Naive thymus-derived CD8-positive, alpha-beta T cell (primary cell): Measurements from ENCODE around the gene VPS41. TPM values are rescaled to one million over a fixed set of nuclear protein-coding genes. Genes with fewer than 3 reads are reported as not detected.

Experiments
- ATAC-seq, 2 donors: fragments of 150-1000 bp; cut with Tn5 transposase in 1 of 2; sonication (Bioruptor Pico), chemical (Tn5 transposase) in 1 of 2; 1 replicate in 1 of 2; 2 replicates in 1 of 2; pipeline ENCODE4 v1.10.0; 2021; ENCODE audit warnings: mild to moderate bottlenecking in 2 of 2, moderate library complexity in 2 of 2
- POLR2A ChIA-PET: fragments of 350-600 bp; sonication (Branson Sonifier 250); formaldehyde crosslinking; loops from one replicate; lab custom pipeline; 2021; ENCODE audit warnings: antibody characterized with exemption; lab: Charles Lee
- DNase-seq, 10 donors: peaks; one replicate each; pipeline versions ENCODE4 v3.0.0 to v3.0.0-alpha.2; 2020 to 2022
- H3K27ac Mint-ChIP-seq, 10 donors: one replicate each; pipeline ENCODE4 v1.8.0; 2020 to 2022; ENCODE audit warnings: mild to moderate bottlenecking in 10 of 10, mixed read lengths in 10 of 10, moderate library complexity in 4 of 10, inconsistent platforms in 1 of 10
- H3K27me3 Mint-ChIP-seq, 5 donors: one replicate each; pipeline ENCODE4 v1.8.0; 2021 to 2022; ENCODE audit warnings: mixed read lengths in 5 of 5
- H3K36me3 Mint-ChIP-seq, 3 donors: one replicate each; pipeline ENCODE4 v1.8.0; 2020 to 2022; ENCODE audit warnings: mixed read lengths in 3 of 3, mild to moderate bottlenecking in 2 of 3, inconsistent platforms in 1 of 3
- H3K4me1 Mint-ChIP-seq, 4 donors: one replicate each; pipeline ENCODE4 v1.8.0; 2021 to 2022; ENCODE audit warnings: mixed read lengths in 4 of 4
- H3K4me3 Mint-ChIP-seq, 10 donors: one replicate each; pipeline ENCODE4 v1.8.0; 2020 to 2022; ENCODE audit warnings: mild to moderate bottlenecking in 10 of 10, mixed read lengths in 10 of 10, moderate library complexity in 6 of 10, inconsistent platforms in 1 of 10
- H3K9me3 Mint-ChIP-seq, 9 donors: one replicate each; pipeline ENCODE4 v1.8.0; 2020 to 2022; ENCODE audit warnings: mixed read lengths in 9 of 9, mild to moderate bottlenecking in 3 of 9, inconsistent platforms in 1 of 9, moderate library complexity in 1 of 9
- polyA plus RNA-seq, 3 donors: library from polyadenylated mRNA; unstranded; fragments of 300-500 nt; fragmentation: Illumina TruSeq; gene quantifications; one replicate each; pipeline ENCODE4 v1.2.3, GENCODE V29; 2021
- total RNA-seq, 8 experiments: library from RNA in 2 of 8; stranded (reverse) in 2 of 8; gene quantifications; one replicate each; pipeline ENCODE4 v1.2.3 and lab custom pipeline; 2021 to 2026

VPS41 gene
- total and polyA plus RNA-seq, 5 experiments from 2014 or later: 33.3 to 66.0 (median 43.2) TPM

DNA sequence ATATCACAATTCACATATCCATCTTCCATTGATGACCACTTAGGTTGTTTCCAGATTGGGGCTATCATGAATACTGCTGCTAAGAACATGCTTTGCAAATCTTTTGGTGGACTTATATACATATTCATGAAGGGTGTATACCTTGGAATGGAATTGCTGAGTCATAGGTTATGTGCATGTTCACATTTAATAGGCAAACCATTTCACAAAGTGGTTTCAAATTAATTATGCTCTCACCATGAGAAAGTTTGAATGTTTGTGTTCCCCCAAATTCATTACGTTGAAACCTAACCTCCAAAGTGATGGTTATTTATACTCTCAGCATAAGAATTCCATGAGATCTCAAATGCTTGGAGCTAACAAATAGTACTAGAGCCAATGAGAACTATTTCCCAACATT, 86.4 kb downstream of the VPS41 start:
- ATAC-seq: no peak
- H3K36me3 Mint-ChIP-seq: peaks cover 7 to 31% (median 27%) of the 10 kb centered on the region in 3 donors

DNA sequence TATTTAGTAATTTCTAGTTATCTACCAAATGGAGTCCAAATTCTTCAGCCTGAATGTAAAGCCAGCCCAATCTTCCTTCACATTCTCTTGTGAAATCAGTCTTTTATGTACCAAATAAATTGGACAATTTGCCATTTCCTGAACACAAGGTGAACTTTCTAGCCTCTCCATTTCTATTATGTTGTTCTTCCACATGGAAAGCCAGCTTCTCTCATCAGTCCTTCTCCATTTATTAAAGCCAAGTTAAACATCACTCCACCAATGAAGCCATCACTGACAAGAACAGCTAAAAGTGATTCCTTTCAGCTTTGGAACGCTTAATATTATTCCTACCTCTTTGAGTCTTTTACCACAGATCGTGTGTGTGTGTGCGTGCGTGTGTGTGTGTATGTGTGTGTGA, 88.4 kb downstream of the VPS41 start:
- H3K36me3 Mint-ChIP-seq: peaks cover 12 to 40% (median 23%) of the 10 kb centered on the region in 3 donors
- H3K27me3 Mint-ChIP-seq: no peaks in the 10 kb centered on the region
- H3K4me3 Mint-ChIP-seq: no peak overlapping the region
- no peaks in the 10 kb centered on the region for H3K4me1 Mint-ChIP-seq
- ATAC-seq: no peak
- H3K27ac Mint-ChIP-seq: no peak overlapping the region
- POLR2A ChIA-PET: no interaction called here
- peaks cover 0 to 9% (median 3%) of the 10 kb centered on the region in 9 donors for H3K9me3 Mint-ChIP-seq
- DNase-seq: no peak

More for the DNA sequence above, 86.4 kb downstream of the VPS41 start:
- H3K27me3 Mint-ChIP-seq: no peaks in the 10 kb centered on the region
- no peak for DNase-seq
- H3K4me1 Mint-ChIP-seq: peaks cover 0 to 8% (median 4%) of the 10 kb centered on the region in 4 donors
- H3K9me3 Mint-ChIP-seq: peaks cover 0 to 9% (median 3%) of the 10 kb centered on the region in 9 donors
- POLR2A ChIA-PET: interaction anchor here (0.6 kb wide), 1 partner anchor 468 kb away, joined by 3 read pairs; no protein-coding TSS in a partner anchor
- H3K4me3 Mint-ChIP-seq: no peak overlapping the region
- H3K27ac Mint-ChIP-seq: no peak overlapping the region

DNA sequence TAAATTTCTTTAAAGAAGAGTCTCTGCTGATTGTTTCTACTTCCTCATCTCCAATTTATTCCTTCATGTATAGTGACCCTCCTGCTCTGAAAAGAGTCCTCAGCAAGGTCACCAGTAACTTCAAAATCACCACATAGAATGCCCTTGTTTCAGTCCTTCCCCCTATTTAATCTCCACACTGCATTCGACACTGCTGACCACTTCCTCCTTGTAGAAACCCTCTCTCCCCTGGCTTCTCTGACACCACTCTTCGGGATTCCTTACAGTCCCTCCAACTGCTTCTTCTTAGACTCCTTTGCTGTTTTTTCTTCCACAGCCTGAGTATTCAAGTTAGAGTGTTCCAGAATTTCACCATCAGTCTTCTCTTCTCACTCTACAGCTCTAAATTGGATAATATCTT, 89.5 kb downstream of the VPS41 start:
- no peaks in the 10 kb centered on the region for H3K4me1 Mint-ChIP-seq
- peaks cover 17 to 35% (median 18%) of the 10 kb centered on the region in 3 donors for H3K36me3 Mint-ChIP-seq
- H3K9me3 Mint-ChIP-seq: peaks cover 0 to 9% (median 3%) of the 10 kb centered on the region in 9 donors
- no peak overlapping the region for H3K4me3 Mint-ChIP-seq
- no peak for ATAC-seq
- no peak for DNase-seq
- POLR2A ChIA-PET: no interaction called here
- no peak overlapping the region for H3K27ac Mint-ChIP-seq
- H3K27me3 Mint-ChIP-seq: no peaks in the 10 kb centered on the region

DNA sequence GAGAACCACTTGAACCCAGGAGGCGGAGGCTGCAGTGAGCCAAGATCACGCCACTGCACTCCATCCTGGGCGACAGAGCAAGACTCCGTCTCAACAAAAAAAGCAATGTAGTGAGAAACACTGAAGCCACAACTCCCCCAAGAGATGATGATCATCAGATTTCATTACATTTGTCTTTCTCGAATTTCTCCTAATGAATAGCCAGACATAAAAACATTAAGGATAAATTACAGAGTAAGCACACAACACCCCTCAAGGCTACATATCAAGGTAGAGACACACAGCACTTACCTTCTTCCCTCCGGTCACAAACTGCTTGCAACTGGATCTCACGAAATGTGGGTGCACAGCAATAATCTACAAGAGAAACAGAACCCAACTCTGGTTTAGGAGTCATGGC, 91.5 kb downstream of the VPS41 start:
- POLR2A ChIA-PET: no interaction called here
- no peaks in the 10 kb centered on the region for H3K27me3 Mint-ChIP-seq
- H3K4me1 Mint-ChIP-seq: peaks cover 0 to 4% (median 0%) of the 10 kb centered on the region in 4 donors
- ATAC-seq (no peak), DNase-seq (no peak)
- no peaks in the 10 kb centered on the region for H3K9me3 Mint-ChIP-seq
- H3K36me3 Mint-ChIP-seq: peaks cover 9 to 25% (median 24%) of the 10 kb centered on the region in 3 donors
- H3K4me3 Mint-ChIP-seq: no peak overlapping the region
- H3K27ac Mint-ChIP-seq: no peak overlapping the region

DNA sequence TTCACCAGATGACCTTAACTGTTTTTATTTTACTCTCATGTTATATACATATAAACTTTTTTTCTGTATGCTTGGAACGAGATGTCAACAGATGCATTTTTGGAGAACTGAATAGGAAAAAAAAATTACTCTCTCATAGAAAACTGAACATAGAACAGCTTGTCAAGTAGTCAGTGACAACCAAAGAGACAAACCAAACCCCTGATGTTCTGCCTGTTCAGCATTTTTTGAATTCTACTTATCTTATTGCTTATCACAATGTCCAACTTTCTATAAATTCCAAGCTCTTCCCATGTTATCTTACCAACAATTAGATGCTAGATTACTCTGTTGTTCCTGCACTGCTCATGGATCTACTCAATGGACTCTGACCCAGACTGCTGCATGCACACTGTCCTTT, 95.2 kb downstream of the VPS41 start:
- H3K4me3 Mint-ChIP-seq: no peak overlapping the region
- H3K36me3 Mint-ChIP-seq: peaks cover 9 to 25% (median 22%) of the 10 kb centered on the region in 3 donors
- ATAC-seq: no peak
- no peak for DNase-seq
- H3K9me3 Mint-ChIP-seq: no peaks in the 10 kb centered on the region
- POLR2A ChIA-PET: no interaction called here
- H3K27ac Mint-ChIP-seq: no peak overlapping the region
- H3K27me3 Mint-ChIP-seq: no peaks in the 10 kb centered on the region
- H3K4me1 Mint-ChIP-seq: peaks cover 0 to 4% (median 0%) of the 10 kb centered on the region in 4 donors

DNA sequence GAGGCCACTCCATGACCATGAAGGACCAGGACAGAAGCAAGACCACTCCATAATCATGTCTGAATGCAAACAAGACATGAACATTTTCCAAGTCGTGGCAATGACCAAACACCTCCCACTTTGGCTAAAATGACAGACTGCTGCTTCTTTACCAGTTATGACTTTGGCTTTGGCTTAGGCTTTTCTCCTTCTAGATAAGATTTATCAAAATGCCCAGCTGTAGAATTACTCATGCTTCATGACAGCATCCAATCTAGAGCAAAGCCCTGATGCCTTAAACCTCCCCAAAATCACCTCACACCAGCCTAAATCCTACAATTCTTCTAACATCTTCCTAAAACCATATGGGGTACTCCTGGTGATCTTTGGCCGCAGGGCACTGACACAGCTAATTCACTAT, 102.1 kb downstream of the VPS41 start:
- no peak for ATAC-seq
- POLR2A ChIA-PET: no interaction called here
- Mint-ChIP-seq H3K27me3 (no peaks in the 10 kb centered on the region), H3K9me3 (no peaks in the 10 kb centered on the region), H3K27ac (no peak overlapping the region), H3K4me1 (peaks cover 0 to 4% (median 0%) of the 10 kb centered on the region in 4 donors), H3K36me3 (peaks cover 0 to 11% (median 0%) of the 10 kb centered on the region in 3 donors), H3K4me3 (no peak overlapping the region)
- no peak for DNase-seq

DNA sequence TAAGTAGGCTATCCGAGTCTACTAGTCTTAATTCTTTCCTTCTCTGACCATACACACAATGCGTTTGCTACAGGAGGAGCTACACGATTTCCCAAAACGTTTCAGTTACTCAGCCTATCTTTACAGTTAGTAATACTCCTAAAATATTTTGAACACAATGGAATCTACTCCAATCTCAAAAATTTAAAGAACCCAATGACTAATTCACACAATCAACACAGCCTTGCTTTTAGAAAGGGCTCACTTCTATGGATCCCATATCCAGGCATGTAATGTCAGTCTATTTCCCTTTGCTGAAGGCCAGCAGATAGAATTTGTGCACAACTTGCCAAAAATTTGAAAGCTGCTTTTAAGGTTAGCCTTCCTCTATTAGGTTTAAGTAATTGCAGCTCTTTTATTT, 107.2 kb downstream of the VPS41 start:
- Mint-ChIP-seq H3K4me3 (no peak overlapping the region), H3K4me1 (no peaks in the 10 kb centered on the region), H3K27ac (peak overlapping the region in 1 of 10 donors; percentile 8), H3K27me3 (no peaks in the 10 kb centered on the region), H3K36me3 (peaks cover 0 to 14% (median 0%) of the 10 kb centered on the region in 3 donors), H3K9me3 (no peaks in the 10 kb centered on the region)
- DNase-seq (no peak), ATAC-seq (no peak)
- POLR2A ChIA-PET: no interaction called here

DNA sequence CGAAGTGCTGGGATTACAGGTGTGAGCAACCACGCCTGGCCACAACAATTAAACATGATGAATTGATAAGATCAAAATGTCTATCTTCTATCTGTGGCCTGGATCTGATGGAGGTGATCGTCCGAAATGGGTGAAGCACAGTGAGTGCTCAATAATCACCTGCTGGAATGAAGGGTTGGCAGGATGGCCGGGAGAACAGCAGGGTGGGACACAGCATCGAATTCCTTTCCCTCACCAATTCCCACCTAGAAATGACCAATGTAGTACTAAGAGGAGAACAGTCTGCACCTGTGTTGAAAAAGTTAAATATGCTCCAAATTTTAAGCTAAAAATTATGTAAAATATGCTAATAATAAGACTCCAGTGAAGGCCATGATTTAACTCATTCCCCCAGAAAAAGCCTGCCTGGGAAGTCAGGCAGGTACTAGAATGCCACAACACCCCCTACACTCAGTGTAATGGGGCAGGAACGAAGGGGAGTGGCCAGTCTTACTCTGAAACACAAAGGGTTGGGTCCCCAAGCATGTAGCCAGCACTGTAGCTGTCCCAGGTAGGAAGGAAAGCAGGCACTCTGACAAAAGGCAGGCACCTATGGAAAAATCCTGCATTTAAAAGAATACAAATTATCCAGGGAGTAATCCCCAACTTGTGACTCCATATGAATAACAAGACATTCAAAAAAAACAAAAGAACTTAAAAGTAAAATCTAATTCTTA, 110.3 kb downstream of the VPS41 start:
- Mint-ChIP-seq H3K4me3 (no peak overlapping the region), H3K4me1 (no peaks in the 10 kb centered on the region), H3K36me3 (peaks cover 0 to 30% (median 12%) of the 10 kb centered on the region in 3 donors), H3K9me3 (no peaks in the 10 kb centered on the region), H3K27ac (peak overlapping the region in 1 of 10 donors; percentile 16), H3K27me3 (no peaks in the 10 kb centered on the region)
- POLR2A ChIA-PET: no interaction called here
- ATAC-seq (no peak), DNase-seq (no peak)

DNA sequence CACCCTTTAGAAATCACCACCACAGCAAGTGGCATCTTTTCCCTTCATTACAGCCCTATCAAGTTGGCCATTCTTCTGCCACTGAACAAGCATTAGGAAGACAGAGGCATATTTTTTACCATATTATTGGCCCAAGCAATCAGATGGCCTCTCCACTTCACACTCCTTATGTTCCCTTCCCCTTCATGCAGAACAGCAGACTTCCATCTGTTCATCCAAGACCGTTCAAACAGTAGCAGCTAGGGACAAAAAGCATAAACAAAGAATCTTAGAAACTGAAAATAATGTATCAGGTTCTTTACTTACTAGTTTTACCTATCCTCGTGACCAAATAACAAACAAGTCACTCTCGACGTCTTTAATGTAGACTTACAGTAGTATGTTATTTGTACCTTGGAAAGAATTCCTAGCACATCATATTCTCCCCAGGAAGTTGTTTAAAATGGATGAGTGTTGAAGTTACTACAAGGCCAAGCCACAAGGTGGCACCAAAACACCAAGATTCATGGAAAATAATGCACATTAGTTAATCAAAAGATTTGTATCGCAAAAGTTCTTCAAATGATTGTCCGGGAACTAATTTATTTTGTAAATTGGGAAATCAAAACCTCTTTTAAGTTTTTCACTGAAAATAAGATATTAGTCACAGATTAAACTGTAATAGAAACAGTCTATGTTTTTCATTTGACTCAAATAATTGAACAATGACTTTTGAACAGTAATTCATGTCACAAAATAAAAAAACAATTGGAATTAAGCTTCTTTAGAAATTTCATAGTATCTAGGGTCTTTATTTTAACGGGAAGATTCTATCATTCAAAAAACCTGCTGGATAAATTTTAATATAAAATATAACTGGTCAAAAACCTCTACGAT, 112.1 kb downstream of the VPS41 start:
- Mint-ChIP-seq H3K9me3 (no peaks in the 10 kb centered on the region), H3K27ac (no peak overlapping the region), H3K4me1 (peaks cover 0 to 2% (median 0%) of the 10 kb centered on the region in 4 donors), H3K27me3 (no peaks in the 10 kb centered on the region), H3K4me3 (no peak overlapping the region), H3K36me3 (peaks cover 0 to 47% (median 16%) of the 10 kb centered on the region in 3 donors)
- DNase-seq (peak in 8 of 10 donors; percentile 9 to 48 (median 38)), ATAC-seq (no peak)
- POLR2A ChIA-PET: no interaction called here

DNA sequence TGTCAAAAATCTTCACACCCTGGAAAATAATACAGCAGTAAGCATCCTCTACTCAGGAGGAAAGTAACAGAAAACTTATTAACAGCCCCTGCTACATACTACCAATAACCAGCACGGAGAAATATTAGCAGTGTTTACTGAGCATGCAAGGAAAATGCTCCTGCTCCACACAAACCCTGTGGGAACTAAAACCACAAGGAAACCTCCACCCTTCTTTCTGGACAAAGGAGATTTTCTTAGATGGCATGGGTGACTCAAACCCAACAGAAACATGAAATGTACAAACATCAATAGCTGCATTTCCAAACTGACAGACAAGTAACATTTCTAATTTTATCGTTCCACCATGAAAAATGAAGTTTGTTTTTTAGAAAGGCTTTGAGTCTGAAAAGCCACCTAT, 113.4 kb downstream of the VPS41 start:
- Mint-ChIP-seq H3K27ac (peak overlapping the region in 1 of 10 donors; percentile 4), H3K27me3 (no peaks in the 10 kb centered on the region), H3K36me3 (peaks cover 4 to 58% (median 24%) of the 10 kb centered on the region in 3 donors), H3K4me1 (peaks cover 0 to 4% (median 0%) of the 10 kb centered on the region in 4 donors), H3K4me3 (no peak overlapping the region), H3K9me3 (no peaks in the 10 kb centered on the region)
- ATAC-seq (no peak), DNase-seq (no peak)
- POLR2A ChIA-PET: no interaction called here

DNA sequence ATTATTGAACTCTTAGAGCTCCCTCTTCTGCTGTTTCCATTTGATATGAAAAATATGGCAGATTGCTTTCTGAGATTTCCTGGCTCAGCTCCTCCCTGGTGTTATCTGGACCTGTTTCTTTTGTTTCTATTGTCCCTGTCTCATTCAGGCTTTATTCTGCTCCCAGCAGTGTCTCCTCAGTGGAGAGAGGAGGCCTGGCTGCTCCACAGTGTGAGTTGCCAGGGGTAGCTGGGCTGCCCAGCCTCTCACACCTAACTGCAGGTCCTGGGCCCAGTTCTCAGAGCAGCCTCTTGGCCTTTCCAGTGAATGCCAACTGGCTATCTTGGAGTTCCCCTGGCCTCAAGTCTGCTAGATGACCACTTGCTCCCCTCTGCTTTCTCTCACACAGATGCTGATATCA, 127.0 kb downstream of the VPS41 start:
- ATAC-seq: no peak
- DNase-seq: no peak
- Mint-ChIP-seq H3K9me3 (no peaks in the 10 kb centered on the region), H3K36me3 (peaks cover 11 to 45% (median 16%) of the 10 kb centered on the region in 3 donors), H3K27ac (peak overlapping the region in 1 of 10 donors; percentile 42), H3K4me1 (peaks cover 0 to 3% (median 0%) of the 10 kb centered on the region in 4 donors), H3K27me3 (no peaks in the 10 kb centered on the region), H3K4me3 (no peak overlapping the region)
- POLR2A ChIA-PET: no interaction called here

DNA sequence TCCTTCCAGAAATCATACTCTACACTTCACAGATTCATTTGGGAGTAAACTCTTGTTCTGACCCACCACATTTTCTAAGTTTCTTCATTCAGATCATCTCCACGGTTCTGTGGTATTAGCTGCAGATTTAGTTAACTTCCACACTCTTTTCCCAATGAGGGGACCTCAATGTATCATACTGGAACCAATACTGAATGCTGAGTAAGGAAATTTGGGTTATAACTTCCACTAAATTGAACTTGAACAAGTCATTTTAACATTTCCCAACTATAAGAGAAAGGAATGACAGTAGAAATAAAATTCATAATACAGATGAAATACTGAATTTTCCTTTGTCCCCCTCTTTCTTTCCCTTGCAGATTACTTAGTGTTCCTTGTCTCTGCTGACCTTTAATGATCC, 131.4 kb downstream of the VPS41 start:
- ATAC-seq (no peak), DNase-seq (no peak)
- no peaks in the 10 kb centered on the region for H3K9me3 Mint-ChIP-seq
- peaks cover 0 to 2% (median 0%) of the 10 kb centered on the region in 4 donors for H3K4me1 Mint-ChIP-seq
- no peak overlapping the region for H3K27ac Mint-ChIP-seq
- no peaks in the 10 kb centered on the region for H3K27me3 Mint-ChIP-seq
- no peak overlapping the region for H3K4me3 Mint-ChIP-seq
- H3K36me3 Mint-ChIP-seq: peaks cover 26 to 70% (median 27%) of the 10 kb centered on the region in 3 donors
- POLR2A ChIA-PET: no interaction called here
